ENCODE data around the gene IQGAP2.

- TF ChIP-seq CTCF (IDR thresholded peaks at IDR 0.05) (no peak), POLR2A (IDR thresholded peaks at IDR 0.05) (no peak)
These were observed 12.8 kb downstream of the IQGAP2 start for GRCh38 chr5:76415855-76416254.

Measured in testis (tissue), 2 donors.